ENCODE measurements around the gene BCL2L12.
"Not testable (repeated sequence)": the region's sequence is repeated elsewhere in the genome, so short reads cannot be mapped to it uniquely, and the experiment has no call there.

BCL2L12 gene

GRCh38 chr19:49718511-49718910, 52.8 kb downstream of the BCL2L12 start:
- ATAC-seq, result no peak

GRCh38 chr19:49718991-49719390, 53.3 kb downstream of the BCL2L12 start:
- ATAC-seq, result no peak

- ATAC-seq, result not testable (repeated sequence)
These were observed 53.7 kb downstream of the BCL2L12 start for GRCh38 chr19:49719420-49719819.

Measured in activated CD4-positive, CD25-positive, alpha-beta regulatory T cell treated with anti-CD3 and anti-CD28 coated beads, Interleukin-2, amount 50 U/mL, for 24 hours (primary cell).